GM12878 (cell line): ENCODE data around the gene RPL22L1.

Experiments
- CHD2 ChIP-seq: IDR thresholded peaks from 2 replicates; pipeline ENCODE4 v1.6.1; 2011; ENCODE audit warnings: low read depth, low read length, improper control_type of control experiment, borderline replicate concordance
- CTCF ChIP-seq, 3 experiments: IDR thresholded peaks in 2 of 3; conservative IDR thresholded peaks in 1 of 3; 2 replicates each; pipeline ENCODE4 v1.5.1; 2011; ENCODE audit warnings: low read depth in 3 of 3, low read length in 3 of 3, mild to moderate bottlenecking in 3 of 3, control low read depth in 2 of 3, moderate library complexity in 2 of 3, inconsistent platforms in 1 of 3, mixed read lengths in 1 of 3; ENCODE audit not compliant: control insufficient read depth in 2 of 3, insufficient read depth in 1 of 3; ENCODE audit errors: extremely low read depth in 1 of 3

- TF ChIP-seq CHD2 (no peak), CTCF (IDR thresholded peaks at IDR 0.05 in 2 of 3, conservative IDR thresholded peaks at IDR 0.05 in 1 of 3; ENCODE audit: control insufficient read depth in 2 of 3, extremely low read depth in 1 of 3, insufficient read depth in 1 of 3, low read depth in 3 of 3, low read length in 3 of 3) (no peak)
Observed at GRCh38 chr3:170914690-170915089, 44.7 kb upstream of the RPL22L1 start.
